ENCODE results near the gene CYP19A1. TPM values are rescaled to one million over a fixed set of nuclear protein-coding genes. Genes with fewer than 3 reads are reported as not detected.

CYP19A1 gene
- total and polyA plus RNA-seq, 2 of the 8 experiments (the other 6 are each of a cell fraction or from before 2014, with no cell fraction given), result not detected

- TF ChIP-seq BRCA1 (IDR thresholded peaks at IDR 0.05; ENCODE audit: low read depth, low read length) (no peak), SP1 (IDR thresholded peaks at IDR 0.05; ENCODE audit: low read depth, low read length) (no peak), CBX5 (IDR thresholded peaks at IDR 0.05; ENCODE audit: low read depth, low read length) (no peak), E2F6 (IDR thresholded peaks at IDR 0.05) (no peak), TCF12 (IDR thresholded peaks at IDR 0.05; ENCODE audit: low read depth, low read length) (no peak), KDM5A (IDR thresholded peaks at IDR 0.05; ENCODE audit: low read length) (no peak), POU5F1 (IDR thresholded peaks at IDR 0.05; ENCODE audit: low read depth, low read length) (no peak)
Observed at GRCh38 chr15:51367322-51367976, 29.1 kb upstream of the CYP19A1 start (continued).
